ENCODE data around the gene VN1R4. TPM values are rescaled to one million over a fixed set of nuclear protein-coding genes. Genes with fewer than 3 reads are reported as not detected.
"Not testable (repeated sequence)": the region's sequence is repeated elsewhere in the genome, so short reads cannot be mapped to it uniquely, and the experiment has no call there.

The VN1R4 gene
- polyA plus RNA-seq, 2 donors: not detected

DNA sequence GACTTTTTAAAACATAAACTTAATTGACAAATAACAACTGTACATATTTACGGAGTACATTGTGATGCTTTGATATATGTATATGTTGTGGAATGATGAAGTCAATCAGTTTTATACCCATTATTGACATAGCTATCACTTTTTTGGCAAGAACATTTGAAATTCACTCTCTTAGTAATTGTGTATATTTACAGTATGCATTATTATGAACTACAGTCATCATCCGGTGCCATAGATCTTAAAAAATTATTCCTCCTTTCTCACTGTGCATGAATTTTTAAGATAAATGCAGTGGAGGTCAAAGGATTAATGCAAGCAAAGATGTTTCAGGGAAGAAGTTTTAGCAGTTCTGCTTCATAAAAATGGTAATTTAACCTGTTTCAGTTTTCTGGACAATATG is 8.0 kb upstream of the VN1R4 start:
- H3K9me3 ChIP-seq (ENCODE audit: control insufficient read depth in 2 of 2, insufficient read depth in 1 of 2, low read depth in 1 of 2, low read length in 1 of 2): peaks cover 4 to 8% of the 10 kb centered on the region in 2 donors
- no peaks in the 10 kb centered on the region for H3K27me3 ChIP-seq (ENCODE audit: control insufficient read depth in 1 of 2, insufficient read depth in 2 of 2, low read length in 2 of 2)
- no peak overlapping the region for H3K4me3 ChIP-seq (ENCODE audit: low read depth in 1 of 2, low read length in 2 of 2)
- no peaks in the 10 kb centered on the region for H3K4me1 ChIP-seq (ENCODE audit: control insufficient read depth in 2 of 2, insufficient read depth in 2 of 2, low read length in 1 of 2)
- no peak overlapping the region for H3K27ac ChIP-seq (ENCODE audit: low read depth in 2 of 2, low read length in 1 of 2)
- H3K36me3 ChIP-seq (ENCODE audit: control insufficient read depth in 2 of 2, insufficient read depth in 2 of 2, low read length in 1 of 2): no peaks in the 10 kb centered on the region
- WGBS, 2 donors: 88 to 91% methylated on average over 2 of the region's 2 CpGs

DNA sequence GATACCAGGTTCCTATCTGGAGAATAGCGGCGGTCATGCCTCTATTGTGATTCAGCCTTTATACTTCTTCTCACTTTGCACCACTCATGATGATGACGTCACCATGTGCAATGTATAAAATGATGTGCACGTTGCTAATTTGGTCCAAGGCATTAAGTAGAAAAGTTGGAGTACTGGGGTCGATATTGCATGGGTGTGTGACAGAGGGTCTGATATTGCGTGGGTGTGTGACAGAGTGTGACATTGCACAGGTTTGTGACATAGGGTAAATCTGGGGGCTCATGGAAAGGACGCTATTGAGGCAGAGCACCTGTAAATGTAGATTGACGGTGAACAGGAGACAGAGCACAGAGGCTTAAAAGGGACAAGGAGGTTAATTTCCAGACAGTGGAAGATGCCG is 4.5 kb upstream of the VN1R4 start:
- Histone ChIP-seq H3K4me3 (ENCODE audit: low read depth in 1 of 2, low read length in 2 of 2) (no peak overlapping the region), H3K27me3 (ENCODE audit: control insufficient read depth in 1 of 2, insufficient read depth in 2 of 2, low read length in 2 of 2) (no peaks in the 10 kb centered on the region), H3K9me3 (ENCODE audit: control insufficient read depth in 2 of 2, insufficient read depth in 1 of 2, low read depth in 1 of 2, low read length in 1 of 2) (peaks cover 4 to 8% of the 10 kb centered on the region in 2 donors), H3K36me3 (ENCODE audit: control insufficient read depth in 2 of 2, insufficient read depth in 2 of 2, low read length in 1 of 2) (no peaks in the 10 kb centered on the region), H3K27ac (ENCODE audit: low read depth in 2 of 2, low read length in 1 of 2) (no peak overlapping the region), H3K4me1 (ENCODE audit: control insufficient read depth in 2 of 2, insufficient read depth in 2 of 2, low read length in 1 of 2) (no peaks in the 10 kb centered on the region)
- 81 to 86% methylated on average over 7 to 9 of the region's 9 CpGs for WGBS, 2 donors

DNA sequence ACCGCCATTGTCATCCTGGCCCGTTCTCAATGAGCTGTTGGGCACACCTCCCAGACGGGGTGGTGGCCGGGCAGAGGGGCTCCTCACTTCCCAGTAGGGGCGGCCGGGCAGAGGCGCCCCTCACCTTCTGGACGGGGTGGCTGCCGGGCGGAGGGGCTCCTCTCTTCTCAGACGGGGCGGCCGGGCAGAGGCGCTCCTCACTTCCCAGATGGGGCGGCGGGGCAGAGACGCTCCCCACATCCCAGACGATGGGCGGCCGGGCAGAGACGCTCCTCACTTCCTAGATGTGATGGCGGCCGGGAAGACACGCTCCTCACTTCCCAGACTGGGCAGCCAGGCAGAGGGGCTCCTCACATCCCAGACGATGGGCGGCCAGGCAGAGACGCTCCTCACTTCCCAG is 2.3 kb upstream of the VN1R4 start:
- H3K27me3 ChIP-seq (ENCODE audit: control insufficient read depth in 1 of 2, insufficient read depth in 2 of 2, low read length in 2 of 2); H3K4me3 ChIP-seq (ENCODE audit: low read depth in 1 of 2, low read length in 2 of 2); H3K4me1 ChIP-seq (ENCODE audit: control insufficient read depth in 2 of 2, insufficient read depth in 2 of 2, low read length in 1 of 2); H3K9me3 ChIP-seq (ENCODE audit: control insufficient read depth in 2 of 2, insufficient read depth in 1 of 2, low read depth in 1 of 2, low read length in 1 of 2); H3K36me3 ChIP-seq (ENCODE audit: control insufficient read depth in 2 of 2, insufficient read depth in 2 of 2, low read length in 1 of 2); H3K27ac ChIP-seq (ENCODE audit: low read depth in 2 of 2, low read length in 1 of 2): not testable (repeated sequence)
- 92 to 93% methylated on average over 21 to 27 of the region's 27 CpGs for WGBS, 2 donors

DNA sequence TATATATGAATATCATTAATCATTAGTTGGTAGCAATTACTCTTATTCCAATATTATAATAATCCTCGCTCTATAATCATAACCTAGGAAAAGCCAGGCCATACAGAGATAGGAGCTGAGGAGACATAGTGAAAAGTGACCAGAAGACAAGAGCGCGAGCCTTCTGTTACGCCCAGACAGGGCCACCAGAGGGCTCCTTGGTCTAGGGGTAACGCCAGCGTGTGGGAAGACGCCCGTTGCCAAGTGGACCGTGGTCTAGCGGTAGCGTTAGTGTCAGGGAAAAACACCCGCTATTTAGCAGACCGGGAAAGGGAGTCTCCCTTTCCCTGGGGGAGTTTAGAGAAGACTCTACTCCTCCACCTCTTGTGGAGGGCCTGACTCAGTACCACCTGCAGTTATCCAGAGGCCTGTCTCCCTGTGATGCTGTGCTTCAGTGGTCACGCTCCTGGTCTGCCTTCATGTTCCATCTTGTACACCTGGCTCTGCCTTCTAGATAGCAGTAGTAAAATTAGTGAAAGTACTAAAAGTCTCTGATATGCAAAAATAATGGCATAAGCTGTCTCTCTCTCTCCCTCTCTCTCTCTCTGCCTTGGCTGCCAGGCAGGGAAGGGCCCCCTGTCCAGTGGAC is 9.7 kb downstream of the VN1R4 start, which contains the start of gene VN1R2:
Gene VN1R2 (plus strand): TSS at position 578 of the 628 bp plus-strand sequence. CDS start 84 bp downstream, outside the sequence.
- 63 to 69% methylated on average over 14 of the region's 14 CpGs for WGBS, 2 donors
- not testable (repeated sequence) for H3K27ac ChIP-seq (ENCODE audit: low read depth in 2 of 2, low read length in 1 of 2); H3K27me3 ChIP-seq (ENCODE audit: control insufficient read depth in 1 of 2, insufficient read depth in 2 of 2, low read length in 2 of 2); H3K9me3 ChIP-seq (ENCODE audit: control insufficient read depth in 2 of 2, insufficient read depth in 1 of 2, low read depth in 1 of 2, low read length in 1 of 2); H3K36me3 ChIP-seq (ENCODE audit: control insufficient read depth in 2 of 2, insufficient read depth in 2 of 2, low read length in 1 of 2); H3K4me1 ChIP-seq (ENCODE audit: control insufficient read depth in 2 of 2, insufficient read depth in 2 of 2, low read length in 1 of 2); H3K4me3 ChIP-seq (ENCODE audit: low read depth in 1 of 2, low read length in 2 of 2)

DNA sequence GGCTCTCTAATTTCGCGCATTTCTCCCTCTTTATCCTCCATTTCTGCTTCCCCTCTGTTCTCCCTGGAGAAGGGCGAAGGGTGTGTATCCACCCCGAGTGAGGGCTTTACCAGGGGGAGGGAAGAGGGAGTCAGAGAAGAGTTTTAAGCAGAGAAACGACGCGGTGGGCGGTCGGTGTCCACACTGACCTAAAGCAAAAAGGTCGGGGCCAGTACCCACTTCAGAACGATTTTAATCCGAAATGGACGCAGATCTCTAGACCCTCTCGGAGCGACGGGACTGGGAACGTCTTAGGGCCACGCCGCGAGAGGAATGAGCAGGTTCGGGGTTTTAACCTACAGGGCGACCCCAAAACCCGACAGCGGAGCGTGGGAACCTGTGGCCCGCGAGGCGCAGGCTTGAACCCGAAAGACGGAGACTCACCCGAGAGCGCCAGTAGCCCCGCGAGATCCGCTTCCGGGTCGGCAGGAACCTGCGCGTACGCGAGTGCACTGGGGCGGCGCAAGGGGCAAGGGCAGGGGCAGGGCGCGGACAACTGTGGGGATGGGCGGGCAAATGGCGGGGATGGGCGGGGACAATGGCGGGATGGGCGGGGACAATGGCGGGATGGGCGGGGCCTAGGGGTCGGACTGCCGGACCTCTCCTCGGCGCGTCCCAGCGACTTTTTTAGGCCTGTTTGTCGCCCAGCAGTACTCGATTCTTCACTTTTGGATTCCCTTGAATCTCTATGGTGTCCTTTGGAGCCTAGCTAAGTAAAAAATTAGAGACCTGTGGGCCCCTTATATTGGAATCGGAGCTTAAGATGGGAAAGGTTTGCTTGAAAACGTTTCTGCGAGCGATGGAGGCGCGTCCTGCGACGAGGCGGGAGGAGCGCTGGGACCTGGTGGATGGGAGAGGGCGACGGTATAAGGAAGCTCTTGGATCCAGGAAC is 12.8 kb downstream of the VN1R4 start, which contains the start of gene ZNF677:
Gene ZNF677 (minus strand): TSS at position 463 of the 931 bp plus-strand sequence. CDS start 3,323 bp downstream, outside the sequence.
- H3K27ac ChIP-seq (ENCODE audit: low read depth in 2 of 2, low read length in 1 of 2): peak within 1 kb of the TSS; percentile 78 to 92
- 3 to 4% methylated on average over 64 to 72 of the region's 72 CpGs for WGBS, 2 donors
- H3K4me3 ChIP-seq (ENCODE audit: low read depth in 1 of 2, low read length in 2 of 2): peak within 1 kb of the TSS; percentile 63 to 79
- no peaks in the 10 kb centered on the region for H3K27me3 ChIP-seq (ENCODE audit: control insufficient read depth in 1 of 2, insufficient read depth in 2 of 2, low read length in 2 of 2)
- peaks cover 0 to 4% of the 10 kb centered on the region in 2 donors for H3K9me3 ChIP-seq (ENCODE audit: control insufficient read depth in 2 of 2, insufficient read depth in 1 of 2, low read depth in 1 of 2, low read length in 1 of 2)
- H3K4me1 ChIP-seq (ENCODE audit: control insufficient read depth in 2 of 2, insufficient read depth in 2 of 2, low read length in 1 of 2): no peaks in the 10 kb centered on the region
- H3K36me3 ChIP-seq (ENCODE audit: control insufficient read depth in 2 of 2, insufficient read depth in 2 of 2, low read length in 1 of 2): peaks cover 4 to 7% of the 10 kb centered on the region in 2 donors

DNA sequence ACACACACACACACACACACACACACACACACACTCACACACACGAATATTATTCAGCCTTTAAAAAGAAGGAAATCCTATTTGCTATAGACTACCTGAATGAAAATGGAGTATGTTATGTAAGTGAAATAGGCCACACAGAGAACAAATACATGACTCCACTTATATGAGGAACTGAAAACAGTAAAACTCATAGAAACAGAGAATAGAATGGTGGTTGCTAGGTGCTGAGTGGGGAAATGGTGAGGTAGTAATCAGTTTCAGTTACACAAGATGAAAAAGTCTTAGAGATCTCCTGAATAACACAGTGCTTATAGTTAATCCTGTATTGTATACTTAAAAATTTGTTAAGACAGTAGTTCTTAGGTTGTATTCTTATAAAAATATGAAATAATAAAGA is 21.0 kb downstream of the VN1R4 start:
- H3K4me3 ChIP-seq (ENCODE audit: low read depth in 1 of 2, low read length in 2 of 2): no peak overlapping the region
- H3K9me3 ChIP-seq (ENCODE audit: control insufficient read depth in 2 of 2, insufficient read depth in 1 of 2, low read depth in 1 of 2, low read length in 1 of 2): peaks cover 3 to 13% of the 10 kb centered on the region in 2 donors
- H3K4me1 ChIP-seq (ENCODE audit: control insufficient read depth in 2 of 2, insufficient read depth in 2 of 2, low read length in 1 of 2): no peaks in the 10 kb centered on the region
- no peak overlapping the region for H3K27ac ChIP-seq (ENCODE audit: low read depth in 2 of 2, low read length in 1 of 2)
- no peaks in the 10 kb centered on the region for H3K27me3 ChIP-seq (ENCODE audit: control insufficient read depth in 1 of 2, insufficient read depth in 2 of 2, low read length in 2 of 2)
- 95 to 100% methylated on average over 1 of the region's 1 CpG for WGBS, 2 donors
- peaks cover 0 to 15% of the 10 kb centered on the region in 2 donors for H3K36me3 ChIP-seq (ENCODE audit: control insufficient read depth in 2 of 2, insufficient read depth in 2 of 2, low read length in 1 of 2)

DNA sequence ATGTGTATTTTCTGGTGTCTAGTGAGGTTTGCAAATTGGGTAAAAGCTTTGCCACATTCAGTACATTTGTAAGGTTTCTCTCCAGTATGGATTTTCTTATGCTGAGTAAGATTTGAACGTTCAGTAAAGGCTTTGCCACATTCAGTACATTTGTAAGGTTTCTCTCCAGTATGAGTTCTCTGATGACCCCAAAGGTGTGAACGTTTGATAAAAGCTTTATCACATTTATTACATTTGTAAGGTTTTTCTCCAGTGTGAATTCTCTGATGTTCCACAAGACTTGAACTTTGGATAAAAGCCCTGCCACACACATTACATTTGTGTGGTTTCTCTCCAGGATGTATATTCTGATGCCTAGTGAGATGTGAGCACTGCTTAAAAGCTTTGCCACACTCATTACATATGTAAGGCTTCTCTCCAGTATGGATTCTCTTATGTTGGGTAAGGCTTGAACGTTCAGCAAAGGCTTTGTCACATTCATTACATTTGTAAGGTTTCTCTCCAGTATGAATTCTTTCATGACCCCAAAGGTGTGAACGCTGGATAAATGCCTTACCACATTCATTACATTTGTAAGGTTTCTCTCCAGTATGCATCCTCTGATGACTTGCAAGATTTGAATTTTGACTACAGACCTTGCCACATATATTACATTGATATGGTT is 30.3 kb downstream of the VN1R4 start:
- Histone ChIP-seq H3K27ac (ENCODE audit: low read depth in 2 of 2, low read length in 1 of 2) (no peak overlapping the region), H3K9me3 (ENCODE audit: control insufficient read depth in 2 of 2, insufficient read depth in 1 of 2, low read depth in 1 of 2, low read length in 1 of 2) (peaks cover 14 to 26% of the 10 kb centered on the region in 2 donors), H3K36me3 (ENCODE audit: control insufficient read depth in 2 of 2, insufficient read depth in 2 of 2, low read length in 1 of 2) (peaks cover 7 to 9% of the 10 kb centered on the region in 2 donors), H3K4me1 (ENCODE audit: control insufficient read depth in 2 of 2, insufficient read depth in 2 of 2, low read length in 1 of 2) (no peaks in the 10 kb centered on the region), H3K27me3 (ENCODE audit: control insufficient read depth in 1 of 2, insufficient read depth in 2 of 2, low read length in 2 of 2) (no peaks in the 10 kb centered on the region), H3K4me3 (ENCODE audit: low read depth in 1 of 2, low read length in 2 of 2) (no peak overlapping the region)
- WGBS, 2 donors: 94% methylated on average over 4 of the region's 4 CpGs

DNA sequence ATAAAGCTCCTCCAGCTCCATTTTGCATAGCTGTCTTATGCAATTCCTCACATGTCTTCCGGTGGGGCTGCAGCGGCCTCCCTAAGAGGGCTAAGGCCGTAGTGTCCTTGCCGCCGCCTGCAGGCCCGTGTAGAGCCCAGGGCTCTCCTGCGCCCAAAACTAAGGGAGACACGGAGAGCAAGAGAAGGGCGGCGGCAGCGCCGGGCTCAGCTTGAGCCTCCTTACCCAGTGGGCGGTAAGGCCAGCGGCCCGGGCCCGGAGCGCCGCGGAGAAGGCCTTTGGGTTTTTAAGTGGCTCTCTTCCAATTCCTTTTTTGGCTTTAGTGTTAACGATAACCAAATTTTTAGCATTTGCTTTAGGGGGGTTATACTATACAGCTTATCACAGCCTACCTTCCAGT is 42.9 kb downstream of the VN1R4 start:
- no peak overlapping the region for H3K4me3 ChIP-seq (ENCODE audit: low read depth in 1 of 2, low read length in 2 of 2)
- H3K9me3 ChIP-seq (ENCODE audit: control insufficient read depth in 2 of 2, insufficient read depth in 1 of 2, low read depth in 1 of 2, low read length in 1 of 2): peaks cover 3 to 14% of the 10 kb centered on the region in 2 donors
- H3K36me3 ChIP-seq (ENCODE audit: control insufficient read depth in 2 of 2, insufficient read depth in 2 of 2, low read length in 1 of 2): no peaks in the 10 kb centered on the region
- WGBS, 2 donors: 96% methylated on average over 17 to 20 of the region's 20 CpGs
- H3K27me3 ChIP-seq (ENCODE audit: control insufficient read depth in 1 of 2, insufficient read depth in 2 of 2, low read length in 2 of 2): no peaks in the 10 kb centered on the region
- no peaks in the 10 kb centered on the region for H3K4me1 ChIP-seq (ENCODE audit: control insufficient read depth in 2 of 2, insufficient read depth in 2 of 2, low read length in 1 of 2)
- no peak overlapping the region for H3K27ac ChIP-seq (ENCODE audit: low read depth in 2 of 2, low read length in 1 of 2)

DNA sequence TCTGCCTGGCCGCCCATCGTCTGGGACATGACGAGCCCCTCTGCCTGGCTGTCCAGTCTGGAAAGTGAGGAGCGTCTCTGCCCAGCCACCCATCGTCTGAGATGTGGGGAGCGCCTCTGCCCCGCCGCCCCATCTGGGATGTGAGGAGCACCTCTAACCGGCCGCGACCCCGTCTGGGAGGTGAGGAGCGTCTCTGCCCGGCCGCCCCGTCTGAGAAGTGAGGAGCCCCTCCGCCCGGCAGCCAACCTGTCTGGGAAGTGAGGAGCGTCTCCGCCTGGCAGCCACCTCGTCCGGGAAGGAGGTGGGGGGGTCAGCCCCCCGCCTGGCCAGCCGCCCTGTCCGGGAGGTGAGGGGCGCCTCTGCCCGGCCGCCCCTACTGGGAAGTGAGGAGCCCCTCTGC is 44.8 kb downstream of the VN1R4 start:
- H3K36me3 ChIP-seq (ENCODE audit: control insufficient read depth in 2 of 2, insufficient read depth in 2 of 2, low read length in 1 of 2); H3K27me3 ChIP-seq (ENCODE audit: control insufficient read depth in 1 of 2, insufficient read depth in 2 of 2, low read length in 2 of 2); H3K4me1 ChIP-seq (ENCODE audit: control insufficient read depth in 2 of 2, insufficient read depth in 2 of 2, low read length in 1 of 2); H3K27ac ChIP-seq (ENCODE audit: low read depth in 2 of 2, low read length in 1 of 2); H3K4me3 ChIP-seq (ENCODE audit: low read depth in 1 of 2, low read length in 2 of 2): not testable (repeated sequence)
- peaks cover 5 to 14% of the 10 kb centered on the region in 2 donors for H3K9me3 ChIP-seq (ENCODE audit: control insufficient read depth in 2 of 2, insufficient read depth in 1 of 2, low read depth in 1 of 2, low read length in 1 of 2)
- WGBS, 2 donors: 97 to 99% methylated on average over 21 to 28 of the region's 28 CpGs

Measured in esophagus (tissue), 2 donors.